Inferior parietal cortex (tissue), 1 donor: Measurements from ENCODE around the gene BTBD19.

Experiments
- DNase-seq: peaks from one replicate; pipeline ENCODE4 v3.0.0-alpha.2; 2016; ENCODE audit errors: extremely low spot score

Gene BTBD19

DNA sequence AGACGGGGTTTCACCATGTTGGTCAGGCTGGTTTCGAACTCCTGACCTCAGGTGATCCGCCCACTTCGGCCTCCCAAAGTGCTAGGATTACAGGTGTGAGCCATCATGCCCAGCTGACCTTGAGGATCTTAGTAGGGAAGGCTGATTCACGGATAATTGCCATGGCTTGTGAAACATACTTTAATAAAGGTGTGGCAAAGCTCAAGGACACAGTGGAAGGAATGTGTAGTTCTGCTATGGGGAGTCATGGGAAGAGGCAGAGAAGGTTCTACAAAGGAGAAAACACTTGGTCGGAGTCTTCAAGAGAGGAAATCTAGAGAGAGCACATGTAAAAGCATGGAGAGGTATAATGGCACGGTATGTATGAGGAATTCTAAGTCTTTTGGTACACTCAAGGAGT is 47.4 kb downstream of the BTBD19 start:
- no peak for DNase-seq

DNA sequence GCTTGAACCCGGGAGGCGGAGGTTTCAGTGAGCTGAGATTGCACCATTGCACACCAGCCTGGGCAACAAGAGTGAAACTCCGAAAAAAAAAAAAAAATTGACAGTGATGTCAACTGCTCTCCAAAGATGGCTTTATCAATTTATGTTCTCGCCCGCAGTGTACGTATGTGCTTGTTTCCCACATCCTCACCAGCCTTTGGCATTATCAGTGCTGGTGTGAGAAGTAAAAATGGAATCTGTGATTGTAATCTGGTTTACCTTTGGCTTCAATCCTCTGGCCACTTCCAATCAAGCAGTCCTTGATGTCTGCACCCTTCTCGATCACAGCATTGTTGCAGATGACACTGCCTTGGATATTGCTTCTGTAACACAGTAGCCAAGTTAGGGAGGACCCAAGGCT is 49.1 kb downstream of the BTBD19 start:
- DNase-seq = no peak

DNA sequence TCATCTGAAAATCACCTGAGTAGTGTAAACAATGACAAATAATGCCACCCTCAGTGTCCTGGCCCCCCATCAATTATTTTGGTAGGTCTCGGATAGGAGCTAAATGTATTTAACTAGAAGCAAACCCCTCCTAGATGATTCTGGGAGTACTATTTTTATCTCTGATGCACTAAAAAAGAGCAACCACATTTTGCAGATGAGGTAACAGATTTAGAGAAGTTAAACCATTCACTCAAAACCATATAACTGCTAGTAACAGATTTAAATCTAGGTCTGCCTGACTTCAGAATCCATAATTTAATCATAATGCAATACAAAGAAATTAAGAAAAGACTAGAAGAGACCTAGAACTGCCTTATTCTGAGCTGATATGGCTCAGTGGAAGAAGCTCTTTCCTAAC is 52.0 kb downstream of the BTBD19 start:
- no peak for DNase-seq

DNA sequence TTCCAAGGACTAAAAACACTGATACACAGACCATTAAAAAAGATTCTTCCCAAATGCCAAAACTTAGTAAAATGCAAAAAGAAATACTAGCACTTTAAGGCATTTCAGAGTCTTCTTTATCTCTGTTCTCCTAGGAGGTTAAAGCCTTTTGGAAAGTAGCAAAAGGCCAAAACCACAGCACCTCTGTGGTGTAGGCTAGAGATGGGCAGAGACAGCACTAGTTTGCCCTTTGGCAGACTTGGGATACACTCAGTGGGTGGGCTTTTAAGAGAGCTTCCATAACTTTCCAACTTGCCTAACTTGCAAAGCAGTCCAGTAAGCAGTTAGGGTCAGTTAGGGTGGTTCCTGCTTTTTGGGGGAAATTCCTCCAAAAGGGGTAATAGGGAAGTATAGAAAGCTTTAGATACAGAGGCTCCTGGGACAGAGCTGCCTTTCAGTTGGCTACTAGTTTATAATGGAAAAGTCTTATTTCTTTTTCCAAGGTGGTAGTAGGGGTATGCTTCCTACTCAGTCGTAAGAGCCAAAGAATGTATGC is 52.6 kb downstream of the BTBD19 start:
- DNase-seq = no peak

DNA sequence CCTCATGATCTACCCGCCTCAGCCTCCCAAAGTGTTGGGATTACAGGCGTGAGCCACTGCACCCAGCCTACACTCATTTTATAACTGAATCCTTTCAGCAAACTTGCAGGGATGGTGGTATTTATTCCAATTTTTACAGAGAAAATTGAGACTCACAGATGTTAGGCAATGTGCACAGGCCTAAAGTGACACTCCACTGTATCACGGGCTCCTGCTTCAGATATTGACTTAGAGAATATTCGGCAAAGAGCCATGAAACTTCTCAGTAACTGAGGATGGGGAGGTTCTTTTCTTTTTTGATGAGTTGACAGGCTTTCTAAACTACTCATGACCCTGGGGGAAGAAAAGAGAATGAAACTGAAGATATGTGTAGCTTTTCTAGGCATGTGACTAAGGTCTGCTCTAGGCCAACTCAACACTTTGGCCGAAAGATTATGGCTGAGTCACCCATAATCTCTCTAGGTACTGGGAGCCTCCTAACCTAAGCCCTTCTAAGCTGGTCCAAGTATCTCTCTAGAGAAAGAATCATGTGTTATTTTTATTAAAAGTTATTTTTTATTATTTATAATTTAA is 54.6 kb downstream of the BTBD19 start:
- no peak for DNase-seq
